ENCODE data around the gene COL20A1.
"Not testable (repeated sequence)": the region's sequence is repeated elsewhere in the genome, so short reads cannot be mapped to it uniquely, and the experiment has no call there.

Gene COL20A1

GRCh38 chr20:63292904-63293303, at the start of gene COL20A1:
TSS of gene COL20A1 (plus strand) at chr20:63293186. CDS start at chr20:63295108, 1,922 bp downstream.
- no peak for DNase-seq (ENCODE audit: low spot score)

- DNase-seq (ENCODE audit: low spot score), result no peak
Measured at GRCh38 chr20:63243604-63244247, 49.3 kb upstream of the COL20A1 start.

- DNase-seq (ENCODE audit: low spot score), result no peak
Measured at GRCh38 chr20:63244468-63244867, 48.5 kb upstream of the COL20A1 start.

- no peak for DNase-seq (ENCODE audit: low spot score)
Measured at GRCh38 chr20:63246490-63247288, 46.3 kb upstream of the COL20A1 start.

- no peak for DNase-seq (ENCODE audit: low spot score)
Measured at GRCh38 chr20:63247671-63248228, 45.2 kb upstream of the COL20A1 start.

DNA sequence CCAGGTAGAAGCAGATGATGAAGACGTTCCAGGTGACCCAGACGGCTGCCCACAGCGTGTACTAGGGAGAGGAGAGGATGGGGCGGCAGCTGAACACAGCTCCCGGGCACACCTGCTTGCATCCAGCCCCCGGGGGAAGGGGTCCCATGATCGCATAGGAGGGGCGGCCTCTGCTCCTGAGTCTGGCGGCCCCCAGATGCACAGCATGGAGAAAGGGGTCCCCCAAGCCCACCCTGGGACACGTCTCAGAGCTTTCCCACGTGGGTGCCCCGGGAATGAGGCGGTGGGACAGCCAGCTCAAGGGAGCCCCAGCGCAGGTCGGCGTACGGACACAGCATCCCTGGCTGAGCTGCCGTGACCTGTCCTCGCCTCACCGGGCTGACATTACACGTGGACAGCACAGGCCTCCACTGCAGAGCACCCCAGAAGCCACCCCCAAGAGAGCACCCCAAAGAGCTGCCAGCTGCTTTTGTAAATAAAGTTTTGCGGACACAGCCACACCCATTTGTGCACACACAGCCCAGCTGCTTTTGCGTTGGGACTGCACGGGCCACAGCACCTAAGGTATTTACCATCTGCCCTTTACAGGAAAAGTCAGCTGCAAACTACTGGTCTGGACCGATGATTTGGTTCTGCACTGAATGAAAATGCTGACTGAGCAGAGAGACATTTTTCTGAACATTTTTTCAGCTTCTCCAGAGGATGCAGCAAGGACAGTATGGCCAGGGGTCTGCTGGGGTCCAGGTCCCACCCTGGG, 44.0 kb upstream of the COL20A1 start:
- no peak for DNase-seq (ENCODE audit: low spot score)

DNA sequence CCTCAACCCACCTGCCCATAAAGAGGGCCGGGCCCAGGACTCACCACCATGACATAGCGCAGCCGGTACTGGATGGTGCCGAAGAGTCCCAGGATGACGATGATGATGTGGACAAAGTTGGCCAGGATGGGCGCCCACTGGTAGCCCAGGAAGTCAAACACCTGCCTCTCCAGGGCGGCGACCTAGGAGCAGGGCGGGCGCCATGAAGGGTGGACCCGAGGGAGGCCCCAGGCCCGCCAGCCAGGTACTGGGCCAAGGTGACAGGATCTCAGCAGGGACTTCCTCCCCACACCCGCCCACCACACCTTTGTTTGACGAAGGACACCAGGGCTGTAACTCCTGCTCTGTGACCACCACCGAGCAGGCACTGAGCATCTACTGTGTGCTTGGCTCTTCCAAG, 43.1 kb upstream of the COL20A1 start:
- DNase-seq (ENCODE audit: low spot score), result no peak

- not testable (repeated sequence) for DNase-seq (ENCODE audit: low spot score)
Measured at GRCh38 chr20:63251350-63251749, 41.6 kb upstream of the COL20A1 start.

DNA sequence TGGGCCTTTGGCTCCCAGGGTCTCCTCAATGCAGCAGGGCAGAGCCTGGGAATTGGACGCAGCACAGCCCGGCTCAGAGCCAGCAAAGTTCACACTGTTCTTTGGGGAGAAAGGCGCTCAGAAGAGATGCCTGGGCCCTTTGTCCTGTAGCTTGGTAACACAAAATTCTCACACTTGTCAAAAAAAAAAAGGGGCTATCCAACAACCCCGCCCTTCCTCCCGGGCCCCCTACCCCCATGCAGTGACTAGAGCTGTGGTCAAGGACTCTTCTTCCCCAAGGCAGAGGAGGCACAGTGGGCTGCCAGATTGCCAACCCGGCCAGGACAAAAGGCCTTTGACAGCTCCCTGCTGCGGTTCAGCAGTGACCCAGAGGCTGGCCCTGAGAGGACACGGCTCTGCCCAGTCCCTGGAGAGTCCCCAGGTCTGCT, 40.7 kb upstream of the COL20A1 start:
- no peak for DNase-seq (ENCODE audit: low spot score)

DNA sequence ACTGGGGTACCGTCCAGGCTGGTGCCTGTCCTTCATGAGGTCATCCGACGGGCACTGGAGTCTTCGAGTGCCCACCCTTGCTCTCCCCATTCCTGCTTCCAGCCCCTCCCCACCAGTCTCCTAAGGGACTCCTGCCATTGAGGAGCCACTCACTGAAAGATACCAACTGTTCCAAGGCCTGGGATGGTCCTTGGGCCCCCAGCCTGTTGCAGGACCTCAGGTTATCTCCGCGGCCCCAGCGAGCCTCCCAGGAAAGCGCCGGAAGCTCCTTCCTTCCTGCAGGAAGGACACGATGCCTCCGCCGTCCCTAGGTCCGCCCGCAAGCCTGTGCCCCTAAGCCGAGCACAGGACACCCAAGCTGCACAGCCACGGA, 39.9 kb upstream of the COL20A1 start:
- DNase-seq (ENCODE audit: low spot score), result no peak

- DNase-seq (ENCODE audit: low spot score), result no peak
Measured at GRCh38 chr20:63253438-63254231, 39.4 kb upstream of the COL20A1 start.

- DNase-seq (ENCODE audit: low spot score), result no peak
Measured at GRCh38 chr20:63254232-63254605, 38.8 kb upstream of the COL20A1 start, which contains the start of gene NKAIN4. TSS of gene NKAIN4 (minus strand) at chr20:63254463. CDS start at chr20:63254450, 13 bp downstream.

- no peak for DNase-seq (ENCODE audit: low spot score)
Measured at GRCh38 chr20:63254606-63255384, 38.2 kb upstream of the COL20A1 start.

DNA sequence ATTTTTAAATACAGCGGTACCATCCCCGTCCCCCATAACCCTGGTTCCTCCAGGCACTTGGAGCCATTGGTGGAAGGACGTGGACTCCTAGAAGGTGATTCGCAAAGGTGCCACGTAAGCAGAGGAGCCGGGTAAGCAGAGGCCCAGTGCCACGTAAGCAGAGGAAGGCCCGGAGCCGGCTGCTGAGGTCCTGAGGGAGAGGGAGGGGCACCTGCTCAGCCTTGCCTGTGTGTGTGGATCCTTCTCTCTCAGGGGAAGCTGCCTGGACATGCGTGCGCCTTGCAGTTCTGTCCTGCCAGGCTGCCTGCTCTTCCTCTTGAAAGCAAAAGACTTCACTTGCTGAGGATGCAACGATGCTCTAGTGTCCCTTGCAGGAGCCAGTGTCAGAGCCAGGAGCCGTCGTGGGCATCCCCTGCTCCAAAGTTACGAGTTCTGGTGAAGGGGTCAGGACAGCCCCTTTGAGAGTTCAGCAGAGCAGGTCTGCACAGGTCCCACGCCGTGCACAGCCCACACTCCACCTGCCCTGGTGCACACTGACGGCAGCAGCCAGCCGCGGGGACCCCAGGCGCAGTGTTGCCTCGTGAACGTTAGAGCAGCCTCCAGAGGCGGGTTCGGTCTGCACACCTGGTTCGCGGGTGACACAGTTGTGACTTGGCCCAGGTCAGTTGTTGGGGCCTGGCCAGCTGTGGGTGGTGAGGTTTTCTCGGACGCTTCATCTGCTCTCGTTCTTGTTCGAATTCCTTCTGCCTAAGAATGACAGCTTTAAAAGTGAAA, 36.9 kb upstream of the COL20A1 start:
- no peak for DNase-seq (ENCODE audit: low spot score)

DNA sequence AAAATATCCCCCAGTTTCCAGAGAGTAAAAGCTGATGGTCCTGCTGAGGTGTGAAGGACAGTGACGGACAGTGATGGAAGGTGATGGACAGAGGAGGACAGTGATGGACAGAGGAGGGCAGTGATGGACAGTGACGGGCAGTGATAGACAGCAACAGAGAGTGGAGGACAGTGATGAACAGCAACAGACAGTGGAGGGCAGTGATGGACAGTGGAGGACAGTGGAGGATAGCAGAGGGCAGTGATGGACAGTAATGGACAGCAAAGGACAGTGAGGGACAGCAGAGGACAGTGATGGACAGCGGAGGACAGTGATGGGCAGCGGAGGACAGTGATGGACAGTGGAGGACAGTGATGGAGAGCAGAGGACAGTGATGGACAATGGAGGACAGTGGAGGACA, 36.0 kb upstream of the COL20A1 start:
- DNase-seq (ENCODE audit: low spot score), result no peak

DNA sequence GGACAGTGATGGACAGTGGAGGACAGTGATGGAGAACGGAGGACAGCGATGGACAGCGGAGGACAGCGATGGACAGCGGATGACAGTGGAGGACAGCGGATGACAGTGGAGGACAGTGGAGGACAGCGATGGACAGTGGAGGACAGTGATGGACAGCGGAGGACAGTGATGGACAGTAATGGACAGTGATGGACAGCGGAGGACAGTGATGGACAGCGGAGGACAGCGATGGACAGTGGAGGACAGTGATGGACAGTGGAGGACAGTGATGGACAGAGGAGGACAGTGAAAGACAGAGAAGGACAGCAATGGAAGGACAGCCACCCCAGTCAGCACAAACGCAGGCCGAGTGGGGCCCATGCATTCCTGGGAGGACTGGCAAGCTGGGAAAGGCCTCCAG, 35.4 kb upstream of the COL20A1 start:
- no peak for DNase-seq (ENCODE audit: low spot score)

GRCh38 chr20:63258781-63259180, 34.2 kb upstream of the COL20A1 start:
- DNase-seq (ENCODE audit: low spot score), result no peak

- DNase-seq (ENCODE audit: low spot score), result no peak
Measured at GRCh38 chr20:63259734-63260460, 33.1 kb upstream of the COL20A1 start.

DNA sequence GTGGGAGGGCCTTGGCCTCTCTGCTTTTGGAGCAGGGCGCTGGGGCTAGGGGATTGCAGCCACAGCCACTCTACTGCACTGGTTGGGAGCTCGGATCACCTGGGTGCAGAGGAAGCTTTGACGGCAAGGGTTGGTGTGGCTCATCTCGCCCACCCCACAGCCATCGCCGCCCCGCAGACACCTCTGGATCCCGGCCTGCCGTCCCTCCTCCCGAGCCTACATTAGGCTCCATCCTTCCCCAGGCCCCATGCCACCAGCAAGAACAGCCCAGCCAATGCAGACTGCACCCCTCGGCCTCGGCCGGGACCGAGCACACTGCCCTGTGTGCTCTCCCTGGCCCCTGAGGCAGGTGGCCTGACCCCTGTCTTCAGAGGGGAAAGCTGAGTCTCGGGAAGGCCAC, 32.5 kb upstream of the COL20A1 start:
- no peak for DNase-seq (ENCODE audit: low spot score)
